K562 treated with DMSO at 1 percent for 48 hours (cell line): ENCODE data around the gene OR2AP1. TPM values are rescaled to one million over a fixed set of nuclear protein-coding genes. Genes with fewer than 3 reads are reported as not detected.

Experiments
- total RNA-seq: library from RNA; unstranded; fragments of 300-600 nt; gene quantifications from 2 replicates; pipeline ENCODE4 v1.2.3, GENCODE V29; 2022; ENCODE audit warnings: low replicate concordance; ENCODE audit errors: extremely low read depth

The OR2AP1 gene
- not detected in 2 replicates for total RNA-seq

DNA sequence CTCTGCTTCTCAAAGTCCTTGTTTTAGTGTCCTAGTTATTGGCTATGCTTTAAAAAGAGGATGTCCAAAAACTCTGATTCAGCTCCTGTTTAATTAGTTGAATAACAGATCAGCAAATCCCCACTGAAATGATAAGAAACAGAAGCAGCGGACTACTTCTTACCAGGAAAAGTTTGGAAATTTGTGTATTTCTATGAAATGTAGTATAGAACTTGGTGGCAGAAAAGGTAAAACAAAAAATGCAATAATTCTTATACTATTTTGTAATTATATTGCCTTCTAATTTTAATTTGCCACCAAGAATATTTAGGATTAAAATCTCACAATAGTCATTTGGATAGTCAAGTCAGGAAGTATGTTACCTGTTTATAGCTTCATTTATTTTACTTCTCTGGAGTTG, at the start of gene OR2AP1:
Gene OR2AP1 (plus strand): TSS at position 301 of the 400 bp plus-strand sequence. CDS start 1,947 bp downstream, outside the sequence.

DNA sequence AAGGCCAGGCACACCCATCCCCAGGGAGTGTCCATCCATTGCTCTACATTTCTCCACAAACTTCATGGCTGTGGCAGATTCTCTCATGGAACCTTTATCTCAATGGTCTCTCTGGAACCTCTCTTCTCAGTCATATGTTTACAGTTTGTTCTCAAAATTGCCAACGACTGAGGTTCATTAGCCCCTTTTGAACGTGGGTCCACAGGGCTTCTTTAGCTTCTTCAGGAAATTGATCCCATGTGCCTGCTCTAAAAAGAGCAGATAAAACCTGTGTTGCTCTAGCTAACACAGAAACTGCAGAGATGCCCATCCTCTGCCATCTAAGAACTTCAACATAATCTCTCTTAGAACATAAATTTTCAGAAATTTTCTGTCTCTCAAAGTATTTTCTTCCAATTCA, 23.0 kb upstream of the OR2AP1 start, which contains the start of gene OR6C4:
Gene OR6C4 (plus strand): TSS at position 301 of the 400 bp plus-strand sequence. CDS start 1,625 bp downstream, outside the sequence.

Other genes with a start within 250 kb of the OR2AP1 start
- gene OR6C3, start 241.7 kb upstream of the OR2AP1 start, total RNA-seq, result not detected in 2 replicates
- gene OR6C75, start 209.5 kb upstream of the OR2AP1 start, total RNA-seq, result not detected in 2 replicates
- gene OR6C65, start 171.9 kb upstream of the OR2AP1 start, total RNA-seq, result not detected in 2 replicates
- gene OR6C76, start 146.2 kb upstream of the OR2AP1 start, total RNA-seq, result not detected in 2 replicates
- not detected in 2 replicates for gene OR6C2, start 128.4 kb upstream of the OR2AP1 start, total RNA-seq
- not detected in 2 replicates for gene OR6C70, start 102.3 kb upstream of the OR2AP1 start, total RNA-seq
- gene OR6C68, start 80.1 kb upstream of the OR2AP1 start, total RNA-seq, result not detected in 2 replicates
- gene OR6C4, start 22.9 kb upstream of the OR2AP1 start, total RNA-seq, result not detected in 2 replicates
- gene OR10P1, start 64.4 kb downstream of the OR2AP1 start, total RNA-seq, result not detected in 2 replicates
- gene ITGA7, start 135.4 kb downstream of the OR2AP1 start, total RNA-seq, result not detected in 2 replicates
- not detected in 2 replicates for gene BLOC1S1, start 143.6 kb downstream of the OR2AP1 start, total RNA-seq
- not detected in 2 replicates for gene RDH5, start 147.9 kb downstream of the OR2AP1 start, total RNA-seq
- gene CD63, start 156.5 kb downstream of the OR2AP1 start, total RNA-seq, result 1,854 TPM in 1 of 2 replicates, not detected in the other
- gene GDF11, start 170.7 kb downstream of the OR2AP1 start, total RNA-seq, result not detected in 2 replicates
- not detected in 2 replicates for gene SARNP, start 245.3 kb downstream of the OR2AP1 start, total RNA-seq
- not detected in 2 replicates for gene ORMDL2, start 245.6 kb downstream of the OR2AP1 start, total RNA-seq